Stomach (tissue), 4 donors: ENCODE results near the gene CCDC9.
A peak's percentile ranks its signal among the peaks of the same experiment; 100 is the strongest.

Experiments
- CTCF ChIP-seq, 7 experiments: fragments of 450-650 bp in 4 of 7; fragments of 200-600 bp in 3 of 7; sonication (generic) in 3 of 7; IDR thresholded peaks; one replicate each; pipeline ENCODE4 v1.5.1; 2016 to 2019; ENCODE audit warnings: antibody characterized with exemption in 7 of 7, control low read depth in 2 of 7, mild to moderate bottlenecking in 1 of 7
- POLR2A ChIP-seq, 4 donors: fragments of 450-650 bp; IDR thresholded peaks; one replicate each; pipeline ENCODE4 v1.6.1; 2016; ENCODE audit warnings: antibody characterized with exemption in 4 of 4, control low read depth in 2 of 4, mild to moderate bottlenecking in 1 of 4, moderate library complexity in 1 of 4
- POLR2AphosphoS5 ChIP-seq, 3 donors: sonication (generic); formaldehyde crosslinking; IDR thresholded peaks; one replicate each; pipeline ENCODE4 v1.6.1; 2016; ENCODE audit warnings: antibody characterized with exemption in 3 of 3

- TF ChIP-seq POLR2AphosphoS5 (IDR thresholded peaks at IDR 0.05) (peak; percentile 67 to 88 (median 75)), POLR2A (IDR thresholded peaks at IDR 0.05) (peak in 2 of 4 donors; percentile 4 to 21), CTCF (IDR thresholded peaks at IDR 0.05) (peak in 1 of 7 experiments; percentile 15)
These were observed 29.6 kb upstream of the CCDC9 start for GRCh38 chr19:47226426-47227351.
